Tibial artery (tissue), 4 donors: ENCODE measurements around the gene STAT4.

ENCODE experiments used
- DNase-seq, 2 donors: peaks; one replicate each; pipeline ENCODE4 v3.0.0-alpha.2; 2019
- H3K27ac ChIP-seq, 2 donors: fragments of 200-600 bp; sonication (generic) in 1 of 2; 1 replicate in 1 of 2; 2 replicates in 1 of 2; pipeline ENCODE4 v1.5.1; 2018 to 2019; ENCODE audit warnings: mild to moderate bottlenecking in 1 of 2
- H3K27me3 ChIP-seq, 2 donors: fragments of 200-600 bp; sonication (generic) in 1 of 2; one replicate each; pipeline versions ENCODE4 v1.5.1 to v1.6.0; 2016 to 2019
- H3K36me3 ChIP-seq, 3 donors: fragments of 200-600 bp; sonication (generic) in 2 of 3; one replicate each; pipeline ENCODE4 v1.5.1; 2016 to 2019; ENCODE audit warnings: mild to moderate bottlenecking in 2 of 3
- H3K4me1 ChIP-seq, 4 donors: fragments of 200-600 bp; sonication (generic) in 2 of 4; 1 replicate in 3 of 4; 2 replicates in 1 of 4; pipeline ENCODE4 v1.5.1; 2016 to 2019
- H3K4me3 ChIP-seq, 2 donors: fragments of 200-600 bp; sonication (generic) in 1 of 2; 1 replicate in 1 of 2; 2 replicates in 1 of 2; pipeline ENCODE4 v1.5.1; 2018 to 2019; ENCODE audit warnings: mild to moderate bottlenecking in 2 of 2
- H3K9me3 ChIP-seq, 3 donors: fragments of 200-600 bp; sonication (generic) in 1 of 3; one replicate each; pipeline ENCODE4 v1.5.1; 2016 to 2019
- intact Hi-C: fragments of 100-400 bp; cut with DNase I; formaldehyde crosslinking; loops from one replicate; pipeline ENCODE4 v1.15.0; 2023; ENCODE audit warnings: low total_unique reads
- TF ChIP-seq, protein P1 (sequence below), 2 experiments: fragments of 200-600 bp in 1 of 2; fragments of 450-650 bp in 1 of 2; IDR thresholded peaks; one replicate each; pipeline ENCODE4 v1.5.1; 2017 to 2019; ENCODE audit warnings: antibody characterized with exemption in 2 of 2, mild to moderate bottlenecking in 1 of 2, moderate library complexity in 1 of 2

STAT4 gene

DNA sequence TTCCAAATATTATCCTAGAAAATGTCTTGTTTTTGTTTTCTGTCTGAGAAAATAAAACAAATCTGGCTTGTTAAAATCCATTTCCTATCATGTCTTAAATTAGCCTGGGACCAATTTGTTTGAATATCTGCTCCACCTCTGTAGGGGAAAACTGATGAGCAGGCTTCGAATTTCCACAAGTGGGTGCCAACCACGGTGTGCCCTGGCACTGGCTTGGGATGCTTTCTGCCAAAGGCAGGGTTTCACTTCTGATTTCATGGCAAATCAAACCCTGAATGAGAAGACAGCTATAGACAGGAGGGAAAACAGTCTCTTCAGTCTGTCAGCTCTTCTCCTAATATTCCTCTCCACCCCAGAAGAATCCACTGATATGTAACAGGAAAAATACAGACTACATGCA is 33.7 kb upstream of the STAT4 start:
- TF ChIP-seq, protein P1, sequence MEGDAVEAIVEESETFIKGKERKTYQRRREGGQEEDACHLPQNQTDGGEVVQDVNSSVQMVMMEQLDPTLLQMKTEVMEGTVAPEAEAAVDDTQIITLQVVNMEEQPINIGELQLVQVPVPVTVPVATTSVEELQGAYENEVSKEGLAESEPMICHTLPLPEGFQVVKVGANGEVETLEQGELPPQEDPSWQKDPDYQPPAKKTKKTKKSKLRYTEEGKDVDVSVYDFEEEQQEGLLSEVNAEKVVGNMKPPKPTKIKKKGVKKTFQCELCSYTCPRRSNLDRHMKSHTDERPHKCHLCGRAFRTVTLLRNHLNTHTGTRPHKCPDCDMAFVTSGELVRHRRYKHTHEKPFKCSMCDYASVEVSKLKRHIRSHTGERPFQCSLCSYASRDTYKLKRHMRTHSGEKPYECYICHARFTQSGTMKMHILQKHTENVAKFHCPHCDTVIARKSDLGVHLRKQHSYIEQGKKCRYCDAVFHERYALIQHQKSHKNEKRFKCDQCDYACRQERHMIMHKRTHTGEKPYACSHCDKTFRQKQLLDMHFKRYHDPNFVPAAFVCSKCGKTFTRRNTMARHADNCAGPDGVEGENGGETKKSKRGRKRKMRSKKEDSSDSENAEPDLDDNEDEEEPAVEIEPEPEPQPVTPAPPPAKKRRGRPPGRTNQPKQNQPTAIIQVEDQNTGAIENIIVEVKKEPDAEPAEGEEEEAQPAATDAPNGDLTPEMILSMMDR (IDR thresholded peaks at IDR 0.05) = no peak
- Histone ChIP-seq H3K27ac (no peak overlapping the region), H3K27me3 (no peaks in the 10 kb centered on the region), H3K4me1 (no peaks in the 10 kb centered on the region), H3K36me3 (no peaks in the 10 kb centered on the region), H3K9me3 (no peaks in the 10 kb centered on the region), H3K4me3 (no peak overlapping the region)
- intact Hi-C loops = no loop called here
- DNase-seq = no peak

DNA sequence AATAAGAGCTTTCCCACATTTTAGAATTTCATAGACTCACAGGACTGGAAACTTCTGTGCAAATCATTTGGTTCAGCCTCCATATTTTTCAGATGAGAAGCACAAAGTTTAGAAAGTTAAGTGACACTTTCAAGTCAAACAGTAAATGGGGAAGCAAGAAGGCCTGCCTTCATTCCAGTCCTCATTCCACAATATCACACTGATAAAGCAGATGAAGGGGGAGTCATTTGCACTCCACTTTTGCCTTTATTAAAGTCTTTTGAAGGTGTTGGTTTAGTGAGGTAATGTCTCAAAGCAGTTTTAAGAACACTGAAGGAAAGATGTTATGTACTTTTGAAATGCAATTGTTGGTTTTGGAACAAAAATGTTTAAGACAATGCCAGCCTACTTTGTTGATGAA is 32.7 kb upstream of the STAT4 start:
- no peak overlapping the region for H3K4me3 ChIP-seq
- H3K4me1 ChIP-seq = no peaks in the 10 kb centered on the region
- TF ChIP-seq, protein P1 (IDR thresholded peaks at IDR 0.05) = no peak
- intact Hi-C loops = no loop called here
- no peak for DNase-seq
- H3K9me3 ChIP-seq = no peaks in the 10 kb centered on the region
- H3K36me3 ChIP-seq = no peaks in the 10 kb centered on the region
- H3K27ac ChIP-seq = no peak overlapping the region
- no peaks in the 10 kb centered on the region for H3K27me3 ChIP-seq

DNA sequence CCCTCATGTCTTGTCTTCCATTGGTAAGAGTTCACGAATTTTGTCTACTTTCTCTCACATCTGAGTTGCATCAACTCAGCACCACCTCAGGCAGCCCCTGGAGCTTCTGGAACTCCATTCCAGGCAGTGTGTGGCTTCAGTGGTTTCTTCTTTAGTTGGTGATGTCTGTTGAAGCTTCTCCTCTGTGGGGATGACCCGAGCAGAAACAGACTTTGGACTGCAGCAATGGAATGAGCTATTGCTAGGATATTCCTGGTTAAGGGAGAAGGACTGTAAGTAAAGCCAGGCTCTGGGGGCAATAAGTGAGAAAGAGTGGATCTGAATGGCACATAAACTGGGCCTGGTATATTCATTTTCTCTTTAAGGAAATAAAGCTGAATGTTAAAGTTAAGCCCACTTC is 32.3 kb upstream of the STAT4 start:
- no peaks in the 10 kb centered on the region for H3K9me3 ChIP-seq
- DNase-seq = no peak
- no peak overlapping the region for H3K27ac ChIP-seq
- TF ChIP-seq, protein P1 (IDR thresholded peaks at IDR 0.05) = no peak
- no peaks in the 10 kb centered on the region for H3K27me3 ChIP-seq
- no peaks in the 10 kb centered on the region for H3K36me3 ChIP-seq
- no peaks in the 10 kb centered on the region for H3K4me1 ChIP-seq
- intact Hi-C loops = no loop called here
- H3K4me3 ChIP-seq = no peak overlapping the region

DNA sequence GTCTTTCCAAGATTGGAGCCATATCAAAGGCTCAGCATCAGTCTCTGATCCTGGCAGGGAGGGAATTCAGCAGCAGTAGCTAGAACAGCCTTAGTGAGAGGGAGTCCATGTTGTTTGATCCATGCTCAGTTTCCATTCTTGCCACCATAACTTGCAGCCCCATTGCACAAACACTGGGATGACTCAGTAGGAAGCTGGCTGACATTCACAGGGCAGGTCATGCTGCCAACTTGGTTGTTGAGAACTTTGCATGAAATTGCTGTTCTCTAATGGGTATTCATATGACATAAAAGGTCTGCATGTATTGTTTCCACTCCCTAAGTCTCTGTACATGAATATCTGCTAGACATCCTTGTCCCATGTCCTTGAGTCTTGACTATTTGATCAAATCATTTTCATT is 29.9 kb upstream of the STAT4 start:
- intact Hi-C loops = no loop called here
- TF ChIP-seq, protein P1 (IDR thresholded peaks at IDR 0.05) = no peak
- no peaks in the 10 kb centered on the region for H3K27me3 ChIP-seq
- no peak overlapping the region for H3K4me3 ChIP-seq
- no peaks in the 10 kb centered on the region for H3K9me3 ChIP-seq
- H3K36me3 ChIP-seq = no peaks in the 10 kb centered on the region
- no peaks in the 10 kb centered on the region for H3K4me1 ChIP-seq
- peak in 1 of 2 donors; percentile 26 for DNase-seq
- no peak overlapping the region for H3K27ac ChIP-seq

DNA sequence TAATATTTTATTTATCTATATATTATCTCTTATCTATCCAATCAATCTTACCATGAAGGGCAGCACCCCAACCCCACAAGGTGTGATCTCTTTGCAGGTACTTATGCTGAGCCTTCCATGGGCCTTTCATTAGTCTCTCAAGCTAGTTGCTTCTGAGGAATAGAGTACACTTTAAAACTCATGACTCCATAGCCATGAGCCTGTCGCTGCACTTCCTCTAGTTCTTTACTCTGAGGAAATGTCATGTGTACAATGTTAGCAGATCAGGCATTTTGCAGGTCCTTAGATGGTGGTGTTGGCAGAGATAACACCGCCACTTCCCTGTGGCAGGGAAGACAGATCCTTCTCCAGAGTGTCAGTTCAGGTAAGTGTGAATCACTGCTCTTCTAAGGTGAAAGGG is 29.5 kb upstream of the STAT4 start:
- Histone ChIP-seq H3K9me3 (no peaks in the 10 kb centered on the region), H3K36me3 (no peaks in the 10 kb centered on the region), H3K27ac (no peak overlapping the region), H3K4me1 (no peaks in the 10 kb centered on the region), H3K27me3 (no peaks in the 10 kb centered on the region), H3K4me3 (no peak overlapping the region)
- no peak for DNase-seq
- TF ChIP-seq, protein P1 (IDR thresholded peaks at IDR 0.05) = no peak
- intact Hi-C loops = no loop called here

DNA sequence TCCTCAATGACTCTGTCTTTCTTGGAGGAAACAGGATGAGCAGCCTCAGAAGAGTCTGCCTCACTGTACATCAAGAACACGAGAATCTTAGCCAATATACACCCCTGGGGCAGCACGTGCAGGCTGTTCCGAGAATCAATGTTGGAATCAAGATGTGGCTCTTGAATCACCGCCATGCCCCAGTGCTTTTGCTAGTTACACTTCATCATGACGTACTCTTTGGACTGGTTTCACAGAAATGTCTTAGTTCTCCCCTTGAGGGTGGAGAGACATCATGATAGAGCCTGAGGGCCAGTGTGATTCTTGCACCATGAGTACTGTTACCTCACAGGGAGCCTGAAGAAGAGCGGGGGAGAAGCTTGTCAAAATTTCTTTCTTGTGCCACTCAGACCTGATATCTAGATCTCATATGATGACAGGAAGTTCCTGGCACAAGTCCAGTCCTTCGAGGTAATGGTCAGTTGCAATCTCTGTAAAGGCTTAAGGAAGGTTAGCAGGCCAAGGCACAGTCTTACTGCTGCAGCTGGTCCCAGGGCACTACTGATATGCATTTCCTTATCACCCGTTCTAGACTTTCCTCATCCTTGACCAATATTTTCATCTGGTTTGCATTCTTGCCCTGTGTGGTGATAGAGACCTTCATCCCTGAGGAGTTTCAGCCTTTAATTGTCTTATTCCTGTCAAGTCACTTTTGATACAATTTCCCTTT is 28.2 kb upstream of the STAT4 start:
- Histone ChIP-seq H3K4me1 (no peaks in the 10 kb centered on the region), H3K36me3 (no peaks in the 10 kb centered on the region), H3K27me3 (no peaks in the 10 kb centered on the region), H3K27ac (no peak overlapping the region), H3K4me3 (no peak overlapping the region), H3K9me3 (no peaks in the 10 kb centered on the region)
- intact Hi-C loops = no loop called here
- peak; percentile 80 to 82 for DNase-seq
- TF ChIP-seq, protein P1 (IDR thresholded peaks at IDR 0.05) = no peak
